Esophagus squamous epithelium (tissue), 4 donors: Measurements from ENCODE around the gene VPS35L.

Experiments used
- CTCF ChIP-seq, 6 experiments: fragments of 450-650 bp in 4 of 6; fragments of 200-600 bp in 2 of 6; sonication (generic) in 2 of 6; IDR thresholded peaks; one replicate each; pipeline ENCODE4 v1.5.1; 2016 to 2019; ENCODE audit warnings: antibody characterized with exemption in 6 of 6, mild to moderate bottlenecking in 4 of 6, moderate library complexity in 4 of 6
- POLR2A ChIP-seq, 4 donors: fragments of 450-650 bp; IDR thresholded peaks; one replicate each; pipeline ENCODE4 v1.6.1; 2017; ENCODE audit warnings: antibody characterized with exemption in 4 of 4, mild to moderate bottlenecking in 4 of 4, moderate library complexity in 3 of 4

GRCh38 chr16:19707569-19708295 is 152.2 kb downstream of the VPS35L start:
- TF ChIP-seq CTCF (IDR thresholded peaks at IDR 0.05) = no peak
- no peak for TF ChIP-seq POLR2A (IDR thresholded peaks at IDR 0.05)
